ENCODE data around the gene EHD4. TPM values are rescaled to one million over a fixed set of nuclear protein-coding genes. Genes with fewer than 3 reads are reported as not detected.

The EHD4 gene
- total and polyA plus RNA-seq, 2 donors (not counting 1 experiment from before 2014, with no cell fraction given) = 19.3 to 22.0 TPM

GRCh38 chr15:41987925-41988275 is 15.5 kb upstream of the EHD4 start:
- no peak for DNase-seq (ENCODE audit: low read depth in 2 of 2)
- H3K79me2 ChIP-seq (ENCODE audit: control insufficient read depth, insufficient read depth, low read length) = no peaks in the 10 kb centered on the region
- no peak for TF ChIP-seq CTCF (conservative IDR thresholded peaks at IDR 0.05 in 1 of 2, IDR thresholded peaks at IDR 0.05 in 1 of 2; ENCODE audit: low read depth in 1 of 2, low read length in 2 of 2)
- TF ChIP-seq EZH2 (IDR thresholded peaks at IDR 0.05; ENCODE audit: low read length, missing control alignments) = no peak

GRCh38 chr15:41987246-41987924 is 15.0 kb upstream of the EHD4 start:
- peaks cover 7% of the 10 kb centered on the region for H3K27me3 ChIP-seq (ENCODE audit: control insufficient read depth, insufficient read depth, low read length)
- H3K4me2 ChIP-seq (ENCODE audit: extremely low read depth, insufficient read depth, low read length) = no peak overlapping the region
- H3K27ac ChIP-seq (ENCODE audit: insufficient read depth, low read length) = no peak overlapping the region
- no peak overlapping the region for H3K9ac ChIP-seq (ENCODE audit: insufficient read depth, low read length)
- no peaks in the 10 kb centered on the region for H3K79me2 ChIP-seq (ENCODE audit: control insufficient read depth, insufficient read depth, low read length)
- no peaks in the 10 kb centered on the region for H3K4me1 ChIP-seq (ENCODE audit: control insufficient read depth, extremely low read depth, insufficient read depth, low read length)
- H2AFZ ChIP-seq (ENCODE audit: low read length) = no peak overlapping the region
- no peak for TF ChIP-seq EZH2 (IDR thresholded peaks at IDR 0.05; ENCODE audit: low read length, missing control alignments)
- TF ChIP-seq CTCF (conservative IDR thresholded peaks at IDR 0.05 in 1 of 2, IDR thresholded peaks at IDR 0.05 in 1 of 2; ENCODE audit: low read depth in 1 of 2, low read length in 2 of 2) = no peak
- H3K4me3 ChIP-seq (replicated peaks in 1 of 4; ENCODE audit: control extremely low read depth in 1 of 4, insufficient read depth in 1 of 4, low read depth in 3 of 4, low read length in 4 of 4) = no peak overlapping the region
- H4K20me1 ChIP-seq (ENCODE audit: control insufficient read depth, extremely low read depth, insufficient read depth, low read length) = no peaks in the 10 kb centered on the region
- H3K9me3 ChIP-seq (ENCODE audit: control insufficient read depth, insufficient read depth, low read depth, low read length) = no peaks in the 10 kb centered on the region
- no peaks in the 10 kb centered on the region for H3K36me3 ChIP-seq (ENCODE audit: control insufficient read depth, insufficient read depth, low read length)
- DNase-seq (ENCODE audit: low read depth in 2 of 2) = no peak

More at GRCh38 chr15:41987925-41988275, 15.5 kb upstream of the EHD4 start:
- H3K4me3 ChIP-seq (replicated peaks in 1 of 4; ENCODE audit: control extremely low read depth in 1 of 4, insufficient read depth in 1 of 4, low read depth in 3 of 4, low read length in 4 of 4) = no peak overlapping the region
- H3K4me1 ChIP-seq (ENCODE audit: control insufficient read depth, extremely low read depth, insufficient read depth, low read length) = no peaks in the 10 kb centered on the region
- H2AFZ ChIP-seq (ENCODE audit: low read length) = no peak overlapping the region
- H3K27ac ChIP-seq (ENCODE audit: insufficient read depth, low read length) = no peak overlapping the region
- H3K9me3 ChIP-seq (ENCODE audit: control insufficient read depth, insufficient read depth, low read depth, low read length) = no peaks in the 10 kb centered on the region
- H3K36me3 ChIP-seq (ENCODE audit: control insufficient read depth, insufficient read depth, low read length) = no peaks in the 10 kb centered on the region
- no peak overlapping the region for H3K9ac ChIP-seq (ENCODE audit: insufficient read depth, low read length)
- H3K27me3 ChIP-seq (ENCODE audit: control insufficient read depth, insufficient read depth, low read length) = peaks cover 7% of the 10 kb centered on the region
- H3K4me2 ChIP-seq (ENCODE audit: extremely low read depth, insufficient read depth, low read length) = no peak overlapping the region
- H4K20me1 ChIP-seq (ENCODE audit: control insufficient read depth, extremely low read depth, insufficient read depth, low read length) = no peaks in the 10 kb centered on the region

GRCh38 chr15:41985236-41986160 is 13.1 kb upstream of the EHD4 start:
- Histone ChIP-seq H3K27ac (ENCODE audit: insufficient read depth, low read length) (no peak overlapping the region), H3K9me3 (ENCODE audit: control insufficient read depth, insufficient read depth, low read depth, low read length) (no peaks in the 10 kb centered on the region), H3K4me1 (ENCODE audit: control insufficient read depth, extremely low read depth, insufficient read depth, low read length) (no peaks in the 10 kb centered on the region), H2AFZ (ENCODE audit: low read length) (no peak overlapping the region), H3K79me2 (ENCODE audit: control insufficient read depth, insufficient read depth, low read length) (no peaks in the 10 kb centered on the region), H3K36me3 (ENCODE audit: control insufficient read depth, insufficient read depth, low read length) (no peaks in the 10 kb centered on the region), H3K9ac (ENCODE audit: insufficient read depth, low read length) (no peak overlapping the region), H3K4me3 (replicated peaks in 1 of 4; ENCODE audit: control extremely low read depth in 1 of 4, insufficient read depth in 1 of 4, low read depth in 3 of 4, low read length in 4 of 4) (no peak overlapping the region), H3K4me2 (ENCODE audit: extremely low read depth, insufficient read depth, low read length) (no peak overlapping the region), H4K20me1 (ENCODE audit: control insufficient read depth, extremely low read depth, insufficient read depth, low read length) (no peaks in the 10 kb centered on the region), H3K27me3 (ENCODE audit: control insufficient read depth, insufficient read depth, low read length) (peaks cover 7% of the 10 kb centered on the region)
- DNase-seq (ENCODE audit: low read depth in 2 of 2) = no peak
- TF ChIP-seq CTCF (conservative IDR thresholded peaks at IDR 0.05 in 1 of 2, IDR thresholded peaks at IDR 0.05 in 1 of 2; ENCODE audit: low read depth in 1 of 2, low read length in 2 of 2) (no peak), EZH2 (IDR thresholded peaks at IDR 0.05; ENCODE audit: low read length, missing control alignments) (no peak)

Data from fibroblast of lung (primary cell).